H9 (cell line): ENCODE results near the gene HEYL. TPM values are rescaled to one million over a fixed set of nuclear protein-coding genes. Genes with fewer than 3 reads are reported as not detected.

Experiments
- DNase-seq: peaks from one replicate; pipeline ENCODE4 v3.0.0-alpha.2; 2017
- H2AFZ ChIP-seq: one replicate; pipeline ENCODE4 v1.6.1; 2013; ENCODE audit warnings: mild to moderate bottlenecking, low read length, control low read depth, moderate library complexity
- H2AK5ac ChIP-seq: 2 replicates; pipeline ENCODE4 v1.6.1; 2013; ENCODE audit warnings: low read length, control low read depth, mixed read lengths; ENCODE audit not compliant: insufficient read length
- H2BK120ac ChIP-seq: one replicate; pipeline ENCODE4 v1.6.1; 2013; ENCODE audit warnings: low read depth, mild to moderate bottlenecking, low read length, control low read depth, inconsistent platforms; ENCODE audit not compliant: poor library complexity, severe bottlenecking
- H2BK12ac ChIP-seq: 2 replicates; pipeline ENCODE4 v1.6.1; 2013; ENCODE audit warnings: low read length, control low read depth, mixed read lengths, low read depth; ENCODE audit not compliant: insufficient read length
- H2BK15ac ChIP-seq: 2 replicates; pipeline ENCODE4 v1.6.1; 2013; ENCODE audit warnings: low read depth, low read length, control low read depth
- H2BK20ac ChIP-seq: one replicate; pipeline ENCODE4 v1.6.1; 2013; ENCODE audit warnings: low read depth, mild to moderate bottlenecking, low read length, control low read depth, inconsistent platforms; ENCODE audit not compliant: poor library complexity, severe bottlenecking
- H2BK5ac ChIP-seq: 2 replicates; pipeline ENCODE4 v1.6.1; 2013; ENCODE audit warnings: low read length, control low read depth, mixed read lengths; ENCODE audit not compliant: insufficient read length
- H3K14ac ChIP-seq: 2 replicates; pipeline ENCODE4 v1.6.1; 2013; ENCODE audit warnings: low read length, control low read depth; ENCODE audit not compliant: insufficient read depth
- H3K18ac ChIP-seq: 2 replicates; pipeline ENCODE4 v1.6.1; 2013; ENCODE audit warnings: low read depth, mild to moderate bottlenecking, mixed read lengths, low read length, control low read depth; ENCODE audit not compliant: insufficient read length
- H3K23ac ChIP-seq: 2 replicates; pipeline ENCODE4 v1.6.1; 2013; ENCODE audit warnings: low read length, control low read depth, mixed read lengths, low read depth; ENCODE audit not compliant: insufficient read length
- H3K23me2 ChIP-seq: 2 replicates; pipeline ENCODE4 v1.6.1; 2013; ENCODE audit warnings: low read depth, mild to moderate bottlenecking, mixed read lengths, low read length, control low read depth; ENCODE audit not compliant: insufficient read length, poor library complexity, severe bottlenecking
- H3K27ac ChIP-seq: 2 replicates; pipeline ENCODE4 v1.5.1; 2013; ENCODE audit warnings: low read length, control low read depth, mixed read lengths, low read depth; ENCODE audit not compliant: insufficient read length
- H3K27me3 ChIP-seq: 2 replicates; pipeline ENCODE4 v1.6.1; 2013; ENCODE audit warnings: low read length, control low read depth, inconsistent platforms; ENCODE audit not compliant: insufficient read depth
- H3K4ac ChIP-seq: 2 replicates; pipeline ENCODE4 v1.6.1; 2013; ENCODE audit warnings: low read depth, mild to moderate bottlenecking, control low read depth, inconsistent platforms, low read length, moderate library complexity
- H3K4me1 ChIP-seq: 2 replicates; pipeline ENCODE4 v1.6.1; 2013; ENCODE audit warnings: low read length, control low read depth, inconsistent platforms; ENCODE audit not compliant: insufficient read depth
- H3K4me2 ChIP-seq: 2 replicates; pipeline ENCODE4 v1.6.1; 2013; ENCODE audit warnings: low read length, control low read depth, mixed read lengths; ENCODE audit not compliant: insufficient read length, insufficient read depth
- H3K56ac ChIP-seq: 2 replicates; pipeline ENCODE4 v1.6.1; 2013; ENCODE audit warnings: low read depth, mild to moderate bottlenecking, mixed read lengths, low read length, control low read depth; ENCODE audit not compliant: insufficient read length
- H3K79me1 ChIP-seq: 2 replicates; pipeline ENCODE4 v1.6.1; 2013; ENCODE audit warnings: low read depth, mild to moderate bottlenecking, moderate library complexity, low read length, control low read depth, inconsistent platforms; ENCODE audit not compliant: insufficient read depth, poor library complexity, severe bottlenecking
- H3K79me2 ChIP-seq: 2 replicates; pipeline ENCODE4 v1.6.1; 2013; ENCODE audit warnings: low read length, control low read depth, inconsistent platforms; ENCODE audit not compliant: insufficient read depth
- H3K9ac ChIP-seq: 2 replicates; pipeline ENCODE4 v1.6.1; 2013; ENCODE audit warnings: low read length, control low read depth, mixed read lengths; ENCODE audit not compliant: insufficient read length; ENCODE audit errors: extremely low read depth
- H3K9me3 ChIP-seq: one replicate; pipeline ENCODE4 v1.6.1; 2013; ENCODE audit warnings: low read depth, low read length, inconsistent platforms; ENCODE audit not compliant: control insufficient read depth
- H3T11ph ChIP-seq: one replicate; pipeline ENCODE4 v1.6.1; 2013; ENCODE audit warnings: mild to moderate bottlenecking, low read length, control low read depth, inconsistent platforms
- H4K20me1 ChIP-seq: one replicate; pipeline ENCODE4 v1.6.1; 2013; ENCODE audit not compliant: control insufficient read depth, insufficient read length, insufficient read depth
- H4K5ac ChIP-seq: 2 replicates; pipeline ENCODE4 v1.6.1; 2013; ENCODE audit warnings: low read depth, mild to moderate bottlenecking, mixed read lengths, low read length, control low read depth; ENCODE audit not compliant: insufficient read length
- H4K8ac ChIP-seq: replicated peaks from 2 replicates; pipeline ENCODE4 v1.6.1; 2013; ENCODE audit warnings: low read length, control low read depth, mixed read lengths, low read depth; ENCODE audit not compliant: insufficient read length
- H4K91ac ChIP-seq: 2 replicates; pipeline ENCODE4 v1.6.1; 2013; ENCODE audit warnings: low read depth, mild to moderate bottlenecking, moderate library complexity, mixed read lengths, low read length, control low read depth; ENCODE audit not compliant: insufficient read length
- H3K27ac Mint-ChIP-seq, 3 experiments: 2 replicates in 2 of 3; 3 replicates in 1 of 3; pipeline ENCODE4 v1.8.0; 2020 to 2021; ENCODE audit warnings: mixed read lengths in 3 of 3, mild to moderate bottlenecking in 1 of 3, moderate library complexity in 1 of 3
- H3K27me3 Mint-ChIP-seq: 2 replicates; pipeline ENCODE4 v1.8.0; 2021; ENCODE audit warnings: low read depth, mild to moderate bottlenecking, moderate library complexity, mixed read lengths
- H3K36me3 Mint-ChIP-seq, 3 experiments: 2 replicates in 2 of 3; 3 replicates in 1 of 3; pipeline ENCODE4 v1.8.0; 2020 to 2021; ENCODE audit warnings: low read depth in 3 of 3, mixed read lengths in 3 of 3; ENCODE audit not compliant: insufficient read depth in 1 of 3
- H3K4me1 Mint-ChIP-seq, 2 experiments: 2 replicates each; pipeline ENCODE4 v1.8.0; 2020; ENCODE audit warnings: mixed read lengths in 2 of 2
- H3K4me3 Mint-ChIP-seq, 2 experiments: 2 replicates in 1 of 2; 3 replicates in 1 of 2; pipeline ENCODE4 v1.8.0; 2020 to 2021; ENCODE audit warnings: mild to moderate bottlenecking in 2 of 2, mixed read lengths in 2 of 2, moderate library complexity in 1 of 2
- H3K9me3 Mint-ChIP-seq, 2 experiments: 2 replicates in 1 of 2; 3 replicates in 1 of 2; pipeline ENCODE4 v1.8.0; 2020; ENCODE audit warnings: mild to moderate bottlenecking in 2 of 2, mixed read lengths in 2 of 2, moderate library complexity in 1 of 2
- CTCF ChIP-seq: fragments of 200-600 bp; sonication (generic); conservative IDR thresholded peaks from 3 replicates; pipeline ENCODE4 v1.8.0; 2021; ENCODE audit warnings: antibody characterized with exemption, mild to moderate bottlenecking
- WGBS: extraction: QIAGEN DNeasy Blood & Tissue Kit; methylation state at CpG from one replicate; pipeline ENCODE4 v1.1.7; 2013; ENCODE audit warnings: missing lambda C conversion rate, low lambda C conversion rate, mixed read lengths; ENCODE audit not compliant: insufficient read length; ENCODE audit errors: extremely low coverage; 5-methylcytosine and 5-hydroxymethylcytosine counted together
- total RNA-seq: library from RNA; stranded (reverse); gene quantifications from 2 replicates; pipeline ENCODE4 v1.2.1, GENCODE V29; 2021

Gene HEYL
- total RNA-seq, 1 experiment from 2014 or later = 1.9 TPM

GRCh38 chr1:39662861-39663260 is 23.4 kb upstream of the HEYL start:
- H3K4me3 Mint-ChIP-seq = no peak overlapping the region
- WGBS = no CpG with 5 or more reads among the region's 1 CpG
- no peak overlapping the region for H2AK5ac ChIP-seq
- H3K4me1 ChIP-seq = no peaks in the 10 kb centered on the region
- H3K4me2 ChIP-seq = no peak overlapping the region
- no peak for TF ChIP-seq CTCF
- H4K20me1 ChIP-seq = no peaks in the 10 kb centered on the region
- H3K4me1 Mint-ChIP-seq = peaks cover 1% of the 10 kb centered on the region in 2 experiments
- no peaks in the 10 kb centered on the region for H3K23me2 ChIP-seq
- peaks cover 99% of the 10 kb centered on the region for H3K27me3 Mint-ChIP-seq
- no peak overlapping the region for H2BK15ac ChIP-seq
- no peak overlapping the region for H3K27ac Mint-ChIP-seq
- H3K4ac ChIP-seq = no peak overlapping the region
- no peaks in the 10 kb centered on the region for H3K9me3 Mint-ChIP-seq
- H4K91ac ChIP-seq = no peak overlapping the region
- no peak overlapping the region for H2BK120ac ChIP-seq
- no peak overlapping the region for H4K8ac ChIP-seq
- no peak overlapping the region for H3T11ph ChIP-seq
- no peak overlapping the region for H2BK5ac ChIP-seq
- H3K27me3 ChIP-seq = peaks cover 15% of the 10 kb centered on the region; the same call in 1 of the 2 replicates
- no peaks in the 10 kb centered on the region for H3K79me1 ChIP-seq
- no peak overlapping the region for H3K23ac ChIP-seq
- no peaks in the 10 kb centered on the region for H3K9me3 ChIP-seq
- no peak overlapping the region for H3K27ac ChIP-seq
- H3K9ac ChIP-seq = no peak overlapping the region
- no peak overlapping the region for H2BK12ac ChIP-seq
- H4K5ac ChIP-seq = no peak overlapping the region
- no peak overlapping the region for H3K56ac ChIP-seq
- H2AFZ ChIP-seq = no peak overlapping the region
- H2BK20ac ChIP-seq = no peak overlapping the region
- H3K79me2 ChIP-seq = no peaks in the 10 kb centered on the region
- H3K14ac ChIP-seq = no peak overlapping the region
- no peak overlapping the region for H3K18ac ChIP-seq
- DNase-seq = no peak
- no peaks in the 10 kb centered on the region; a peak in 1 of 7 replicates for H3K36me3 Mint-ChIP-seq
